Tibial nerve (tissue), 4 donors: ENCODE data around the gene COX17. TPM values are rescaled to one million over a fixed set of nuclear protein-coding genes. Genes with fewer than 3 reads are reported as not detected.
A peak's percentile ranks its signal among the peaks of the same experiment; 100 is the strongest.

ENCODE experiments used
- DNase-seq, 2 donors: peaks; one replicate each; pipeline ENCODE4 v3.0.0-alpha.2; 2019; ENCODE audit warnings: low spot score in 2 of 2
- H3K27ac ChIP-seq, 4 donors: fragments of 200-600 bp; sonication (generic) in 3 of 4; one replicate each; pipeline ENCODE4 v1.5.1; 2017 to 2019; ENCODE audit warnings: mild to moderate bottlenecking in 1 of 4
- H3K27me3 ChIP-seq, 2 donors: fragments of 200-600 bp; sonication (generic) in 1 of 2; one replicate each; pipeline versions ENCODE4 v1.5.1 to v1.6.0; 2017 to 2019
- H3K36me3 ChIP-seq, 3 donors: fragments of 200-600 bp; sonication (generic); one replicate each; pipeline ENCODE4 v1.5.1; 2018 to 2019
- H3K4me1 ChIP-seq, 4 donors: fragments of 200-600 bp; sonication (generic) in 3 of 4; one replicate each; pipeline ENCODE4 v1.5.1; 2017 to 2019
- H3K4me3 ChIP-seq, 4 donors: fragments of 200-600 bp; sonication (generic) in 3 of 4; one replicate each; pipeline ENCODE4 v1.5.1; 2017 to 2019; ENCODE audit warnings: mild to moderate bottlenecking in 1 of 4, moderate library complexity in 1 of 4
- H3K9me3 ChIP-seq, 4 donors: fragments of 200-600 bp; sonication (generic) in 3 of 4; one replicate each; pipeline ENCODE4 v1.5.1; 2017 to 2019
- EP300 ChIP-seq, 2 donors: sonication (generic); formaldehyde crosslinking; IDR thresholded peaks; one replicate each; pipeline ENCODE4 v1.6.1; 2017; ENCODE audit warnings: antibody characterized with exemption in 2 of 2, mild to moderate bottlenecking in 1 of 2
- POLR2A ChIP-seq, 2 donors: fragments of 450-650 bp; IDR thresholded peaks; one replicate each; pipeline ENCODE4 v1.6.1; 2017; ENCODE audit warnings: antibody characterized with exemption in 2 of 2, mild to moderate bottlenecking in 2 of 2, moderate library complexity in 2 of 2
- whole genome bisulfite sequencing, 2 donors: methylation state at CpG; one replicate each; pipeline ENCODE4 v1.1.5; 2018; 5-methylcytosine and 5-hydroxymethylcytosine counted together
- total RNA-seq, 4 donors: library from RNA; depleted of rRNA; stranded (reverse); fragments of >200 nt; gene quantifications; one replicate each; pipeline ENCODE4 v1.1.0, GENCODE V29; 2016
- TF ChIP-seq, protein P1 (sequence below), 5 experiments: fragments of 200-600 bp in 3 of 5; fragments of 450-650 bp in 2 of 5; sonication (generic) in 3 of 5; IDR thresholded peaks; one replicate each; pipeline ENCODE4 v1.5.1; 2016 to 2019; ENCODE audit warnings: antibody characterized with exemption in 5 of 5, mild to moderate bottlenecking in 3 of 5, moderate library complexity in 2 of 5

Gene COX17
- total RNA-seq, 4 donors from 2014 or later: 17.8 to 40.8 (median 35.1) TPM

DNA sequence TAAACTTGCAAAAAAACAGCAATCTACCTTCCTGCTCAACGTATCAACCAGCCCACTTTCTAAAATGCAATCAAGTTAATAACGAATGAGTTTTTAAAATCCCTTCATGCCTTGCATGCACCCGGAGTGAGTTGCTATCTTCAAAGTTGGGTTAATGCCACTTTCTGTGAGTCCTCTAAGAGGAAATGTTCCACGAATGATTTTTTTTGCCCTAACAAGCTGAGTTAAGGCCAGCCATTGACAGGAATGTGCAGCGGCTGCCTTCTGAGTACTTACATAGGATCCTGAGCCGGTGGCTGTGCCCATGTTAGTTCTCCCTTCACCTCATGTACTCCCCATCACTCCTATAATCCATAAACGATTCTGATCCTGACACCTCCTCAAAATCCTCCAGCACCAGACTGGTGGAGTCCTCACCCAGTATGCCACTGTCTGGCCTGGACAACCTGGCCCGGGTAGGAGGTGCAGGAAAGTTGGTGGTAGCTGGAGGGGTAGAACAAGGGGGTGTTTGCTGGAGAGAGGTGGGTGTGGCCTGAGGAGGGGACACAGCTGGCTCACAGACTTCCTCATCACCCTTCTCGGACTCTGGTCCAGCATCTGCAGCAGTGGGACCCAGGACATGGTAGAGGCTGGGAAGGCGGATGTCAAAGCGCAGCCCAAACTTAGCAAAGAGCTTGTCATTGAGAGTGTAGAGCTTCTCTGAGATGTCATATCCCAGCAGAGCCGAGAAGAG lies 29.2 kb downstream of the COX17 start:
- Histone ChIP-seq H3K4me3 (no peak overlapping the region), H3K4me1 (no peaks in the 10 kb centered on the region), H3K36me3 (peaks cover 0 to 28% (median 0%) of the 10 kb centered on the region in 3 donors), H3K27ac (peak overlapping the region in 2 of 4 donors; percentile 43 to 67), H3K9me3 (no peaks in the 10 kb centered on the region), H3K27me3 (no peaks in the 10 kb centered on the region)
- DNase-seq: no peak
- WGBS, 2 donors: 77 to 84% methylated on average over 12 of the region's 12 CpGs
- TF ChIP-seq, protein P1, sequence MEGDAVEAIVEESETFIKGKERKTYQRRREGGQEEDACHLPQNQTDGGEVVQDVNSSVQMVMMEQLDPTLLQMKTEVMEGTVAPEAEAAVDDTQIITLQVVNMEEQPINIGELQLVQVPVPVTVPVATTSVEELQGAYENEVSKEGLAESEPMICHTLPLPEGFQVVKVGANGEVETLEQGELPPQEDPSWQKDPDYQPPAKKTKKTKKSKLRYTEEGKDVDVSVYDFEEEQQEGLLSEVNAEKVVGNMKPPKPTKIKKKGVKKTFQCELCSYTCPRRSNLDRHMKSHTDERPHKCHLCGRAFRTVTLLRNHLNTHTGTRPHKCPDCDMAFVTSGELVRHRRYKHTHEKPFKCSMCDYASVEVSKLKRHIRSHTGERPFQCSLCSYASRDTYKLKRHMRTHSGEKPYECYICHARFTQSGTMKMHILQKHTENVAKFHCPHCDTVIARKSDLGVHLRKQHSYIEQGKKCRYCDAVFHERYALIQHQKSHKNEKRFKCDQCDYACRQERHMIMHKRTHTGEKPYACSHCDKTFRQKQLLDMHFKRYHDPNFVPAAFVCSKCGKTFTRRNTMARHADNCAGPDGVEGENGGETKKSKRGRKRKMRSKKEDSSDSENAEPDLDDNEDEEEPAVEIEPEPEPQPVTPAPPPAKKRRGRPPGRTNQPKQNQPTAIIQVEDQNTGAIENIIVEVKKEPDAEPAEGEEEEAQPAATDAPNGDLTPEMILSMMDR (IDR thresholded peaks at IDR 0.05): no peak
- TF ChIP-seq POLR2A (IDR thresholded peaks at IDR 0.05): no peak
- no peak for TF ChIP-seq EP300 (IDR thresholded peaks at IDR 0.05)

DNA sequence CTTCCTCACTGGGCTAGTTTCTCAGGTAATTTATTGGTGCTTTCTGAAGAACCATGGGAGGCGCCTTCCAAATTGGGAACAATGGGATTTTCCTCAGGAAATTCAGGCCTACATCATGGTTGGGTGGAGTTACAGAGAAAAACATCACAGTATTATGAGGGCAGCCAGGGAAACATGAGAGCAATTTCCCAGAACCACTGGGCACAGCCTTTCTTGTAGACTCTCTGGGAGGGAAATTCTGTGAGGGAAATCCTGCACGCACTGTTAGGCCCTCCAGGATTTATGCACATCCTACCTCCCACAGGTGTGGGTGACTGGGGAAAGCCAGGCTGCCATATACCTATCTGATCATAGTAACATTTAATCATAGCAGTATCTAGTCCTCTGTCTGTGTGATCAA lies 30.0 kb downstream of the COX17 start:
- H3K4me3 ChIP-seq: no peak overlapping the region
- H3K4me1 ChIP-seq: no peaks in the 10 kb centered on the region
- peak overlapping the region in 2 of 4 donors; percentile 43 to 67 for H3K27ac ChIP-seq
- DNase-seq: no peak
- TF ChIP-seq POLR2A (IDR thresholded peaks at IDR 0.05) (no peak), EP300 (IDR thresholded peaks at IDR 0.05) (peak; percentile 35 to 50)
- WGBS, 2 donors: 85 to 94% methylated on average over 2 of the region's 2 CpGs
- H3K9me3 ChIP-seq: no peaks in the 10 kb centered on the region
- no peaks in the 10 kb centered on the region for H3K27me3 ChIP-seq
- peaks cover 0 to 35% (median 0%) of the 10 kb centered on the region in 3 donors for H3K36me3 ChIP-seq

DNA sequence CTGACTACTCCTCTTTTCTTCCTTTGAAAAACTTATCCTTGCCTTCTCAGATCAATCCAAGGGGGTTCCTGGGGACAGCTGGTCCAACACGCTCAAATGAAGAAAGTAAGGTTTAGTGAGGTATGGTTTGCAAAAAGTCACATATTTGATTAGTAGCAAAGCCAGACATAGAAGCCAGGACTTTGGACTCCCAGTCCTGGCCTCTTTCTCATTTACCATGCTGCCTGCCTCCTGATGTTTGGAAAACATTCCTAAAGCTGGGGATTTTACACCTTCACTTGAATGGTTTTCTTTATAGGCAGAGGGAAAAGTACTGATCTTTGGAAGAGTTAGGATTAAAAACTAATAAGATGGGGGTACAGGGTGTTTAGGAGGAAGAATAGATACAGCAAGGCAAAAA lies 31.4 kb downstream of the COX17 start:
- WGBS, 2 donors: 94 to 96% methylated on average over 1 of the region's 1 CpG
- H3K36me3 ChIP-seq: peaks cover 0 to 47% (median 0%) of the 10 kb centered on the region in 3 donors
- no peaks in the 10 kb centered on the region for H3K27me3 ChIP-seq
- H3K9me3 ChIP-seq: no peaks in the 10 kb centered on the region
- H3K4me3 ChIP-seq: no peak overlapping the region
- TF ChIP-seq, protein P1 (IDR thresholded peaks at IDR 0.05): no peak
- no peak for TF ChIP-seq POLR2A (IDR thresholded peaks at IDR 0.05)
- TF ChIP-seq EP300 (IDR thresholded peaks at IDR 0.05): no peak
- no peaks in the 10 kb centered on the region for H3K4me1 ChIP-seq
- DNase-seq: no peak
- H3K27ac ChIP-seq: peak overlapping the region in 1 of 4 donors; percentile 59

DNA sequence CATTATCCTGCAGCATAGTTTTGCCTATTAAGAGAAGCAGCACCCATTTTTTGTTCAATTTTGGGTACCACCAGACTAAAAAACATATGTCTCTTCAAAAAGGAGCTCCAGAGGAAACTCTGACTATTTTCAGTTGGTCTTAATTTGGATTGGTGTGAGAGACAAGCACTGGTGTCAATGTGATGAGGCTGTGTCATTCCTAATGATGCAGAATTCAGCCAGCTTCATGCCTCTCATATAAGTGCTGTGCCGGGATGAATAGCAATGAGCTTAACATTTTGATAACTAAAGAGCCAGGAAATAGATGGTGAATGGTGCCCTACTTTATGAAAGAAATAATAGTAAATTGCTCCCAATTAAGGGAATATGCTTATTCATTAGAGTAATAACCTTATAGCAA lies 32.7 kb downstream of the COX17 start:
- no peaks in the 10 kb centered on the region for H3K9me3 ChIP-seq
- DNase-seq: no peak
- H3K27me3 ChIP-seq: no peaks in the 10 kb centered on the region
- WGBS, 2 donors: 59 to 68% methylated on average over 1 of the region's 1 CpG
- TF ChIP-seq EP300 (IDR thresholded peaks at IDR 0.05) (no peak), POLR2A (IDR thresholded peaks at IDR 0.05) (no peak)
- TF ChIP-seq, protein P1 (IDR thresholded peaks at IDR 0.05): no peak
- H3K36me3 ChIP-seq: peaks cover 0 to 47% (median 0%) of the 10 kb centered on the region in 3 donors
- H3K27ac ChIP-seq: no peak overlapping the region
- no peak overlapping the region for H3K4me3 ChIP-seq
- no peaks in the 10 kb centered on the region for H3K4me1 ChIP-seq

DNA sequence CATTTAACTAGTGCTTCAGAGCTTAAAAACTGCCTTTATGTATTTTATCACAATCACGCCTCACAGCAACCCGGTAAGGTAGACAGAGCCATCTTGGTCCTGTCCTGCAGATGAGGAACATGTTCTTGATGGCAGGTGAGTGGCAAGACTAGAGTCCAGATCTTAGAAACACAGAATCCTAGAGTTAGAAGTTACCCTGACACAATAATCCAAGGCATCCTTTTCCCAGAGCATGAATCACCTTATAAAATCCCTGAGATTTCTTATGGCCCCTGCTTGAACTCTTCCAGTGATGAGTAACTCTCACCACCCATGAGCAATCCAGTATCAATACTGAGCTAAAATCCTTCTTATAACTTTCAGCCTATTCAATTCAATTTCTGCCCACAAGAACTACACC lies 33.7 kb downstream of the COX17 start:
- H3K4me1 ChIP-seq: peaks cover 0 to 7% (median 0%) of the 10 kb centered on the region in 4 donors

DNA sequence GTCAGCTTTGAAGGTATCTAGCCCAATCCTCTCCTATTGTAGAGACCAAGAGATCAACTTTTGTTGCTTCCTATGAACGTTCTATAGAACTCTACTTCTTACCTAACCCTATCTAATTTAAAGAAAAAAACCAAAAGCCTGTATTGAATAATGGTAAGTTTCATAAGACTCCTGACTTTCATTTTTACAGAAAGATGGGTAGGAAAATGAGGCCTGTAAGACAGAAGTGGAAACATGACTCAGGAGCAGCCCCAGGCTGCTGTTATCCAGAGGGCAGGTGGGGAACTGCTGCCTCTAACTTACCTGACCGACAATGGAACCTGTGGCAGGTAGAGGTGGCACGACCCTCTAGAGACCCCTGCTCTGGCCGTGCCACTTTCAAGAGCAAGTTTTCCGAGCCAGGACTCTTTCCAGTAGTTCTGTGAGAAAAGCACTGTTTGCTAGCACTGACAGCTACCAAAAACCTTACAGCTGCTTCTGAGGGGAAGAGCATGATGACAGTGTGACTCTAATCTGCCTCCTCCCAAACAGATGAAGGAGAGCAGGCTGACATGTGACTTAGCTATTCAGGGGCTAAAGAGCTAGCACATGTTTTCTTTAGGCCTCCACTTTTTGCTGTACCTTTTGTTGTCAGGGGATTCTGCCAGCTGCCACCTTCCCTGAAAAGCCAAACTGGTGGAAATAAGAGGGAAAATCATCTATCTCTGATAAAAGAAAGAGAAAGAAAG lies 34.3 kb downstream of the COX17 start:
- Histone ChIP-seq H3K4me3 (no peak overlapping the region), H3K27me3 (no peaks in the 10 kb centered on the region), H3K27ac (no peak overlapping the region), H3K36me3 (peaks cover 0 to 38% (median 0%) of the 10 kb centered on the region in 3 donors), H3K9me3 (no peaks in the 10 kb centered on the region), H3K4me1 (peaks cover 0 to 8% (median 0%) of the 10 kb centered on the region in 4 donors)
- TF ChIP-seq EP300 (IDR thresholded peaks at IDR 0.05) (no peak), POLR2A (IDR thresholded peaks at IDR 0.05) (no peak)
- TF ChIP-seq, protein P1 (IDR thresholded peaks at IDR 0.05): no peak
- WGBS, 2 donors: 78 to 83% methylated on average over 5 of the region's 5 CpGs
- DNase-seq: no peak

More for the DNA sequence above, 33.7 kb downstream of the COX17 start:
- peaks cover 0 to 45% (median 0%) of the 10 kb centered on the region in 3 donors for H3K36me3 ChIP-seq
- no peak overlapping the region for H3K4me3 ChIP-seq
- H3K27me3 ChIP-seq: no peaks in the 10 kb centered on the region
- no peak for TF ChIP-seq POLR2A (IDR thresholded peaks at IDR 0.05)
- no peak for DNase-seq
- H3K27ac ChIP-seq: no peak overlapping the region
- WGBS, 2 donors: 100% methylated on average over 2 of the region's 2 CpGs
- no peaks in the 10 kb centered on the region for H3K9me3 ChIP-seq
